ENCODE measurements around the gene PRPSAP2.
"Not testable (repeated sequence)": the region's sequence is repeated elsewhere in the genome, so short reads cannot be mapped to it uniquely, and the experiment has no call there.

Gene PRPSAP2

DNA sequence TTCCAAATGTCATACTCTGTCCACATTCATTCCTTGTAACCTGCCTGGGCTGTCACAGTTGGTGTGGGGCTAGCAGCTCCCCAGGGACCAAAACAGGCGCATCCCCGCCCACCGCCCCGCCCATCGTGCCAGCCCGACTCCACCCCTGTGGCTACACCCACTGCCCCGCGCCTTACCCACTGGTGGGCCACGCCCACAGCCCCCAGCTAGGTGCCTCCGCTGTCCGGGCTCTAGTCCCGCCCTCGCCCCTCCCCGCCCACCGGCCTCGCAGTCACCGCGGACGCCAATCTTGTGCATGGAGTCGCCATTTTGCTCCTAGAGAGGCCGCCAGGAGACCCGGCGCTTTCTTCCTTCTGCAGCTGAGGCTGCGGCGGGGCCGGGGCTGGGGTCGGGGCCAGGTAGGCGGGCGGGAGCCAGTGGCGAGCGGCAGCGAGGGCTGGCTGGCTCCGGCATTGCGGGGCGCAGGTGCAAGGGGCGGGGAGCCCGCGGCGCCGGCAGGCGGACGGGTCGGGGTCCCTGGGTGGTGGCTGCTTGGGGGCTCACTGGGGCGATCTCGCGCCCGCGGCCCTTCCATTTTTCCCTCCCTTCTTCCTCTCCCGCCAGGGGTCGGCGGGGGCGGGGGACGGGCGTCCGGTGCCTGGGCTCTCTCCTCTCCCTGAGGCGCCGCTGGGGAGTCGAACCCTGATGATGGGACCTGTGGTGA lies at the start of gene PRPSAP2:
Gene PRPSAP2 (plus strand): TSS at position 268 of the 703 bp plus-strand sequence. CDS start 7,703 bp downstream, outside the sequence.
- peak; percentile 92 for DNase-seq

DNA sequence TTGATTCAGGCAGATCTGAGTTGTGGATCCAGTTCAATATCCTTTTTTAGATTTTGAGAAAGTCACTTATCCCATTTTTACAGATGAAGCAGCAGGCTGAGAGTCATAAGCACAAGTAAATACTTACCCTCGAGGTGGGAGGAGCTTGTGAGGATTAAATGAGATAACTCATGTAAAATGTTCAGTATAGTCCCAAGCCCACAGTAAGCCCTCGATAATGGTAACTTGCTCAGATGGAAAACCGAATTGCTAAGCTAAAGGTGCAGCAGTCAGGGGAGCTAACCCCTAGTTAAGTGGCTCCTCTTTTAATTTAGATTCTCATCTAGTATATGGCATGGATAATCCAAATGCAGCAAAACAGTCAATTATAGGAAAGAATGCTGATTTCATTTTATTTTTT lies 42.0 kb upstream of the PRPSAP2 start:
- not testable (repeated sequence) for DNase-seq

DNA sequence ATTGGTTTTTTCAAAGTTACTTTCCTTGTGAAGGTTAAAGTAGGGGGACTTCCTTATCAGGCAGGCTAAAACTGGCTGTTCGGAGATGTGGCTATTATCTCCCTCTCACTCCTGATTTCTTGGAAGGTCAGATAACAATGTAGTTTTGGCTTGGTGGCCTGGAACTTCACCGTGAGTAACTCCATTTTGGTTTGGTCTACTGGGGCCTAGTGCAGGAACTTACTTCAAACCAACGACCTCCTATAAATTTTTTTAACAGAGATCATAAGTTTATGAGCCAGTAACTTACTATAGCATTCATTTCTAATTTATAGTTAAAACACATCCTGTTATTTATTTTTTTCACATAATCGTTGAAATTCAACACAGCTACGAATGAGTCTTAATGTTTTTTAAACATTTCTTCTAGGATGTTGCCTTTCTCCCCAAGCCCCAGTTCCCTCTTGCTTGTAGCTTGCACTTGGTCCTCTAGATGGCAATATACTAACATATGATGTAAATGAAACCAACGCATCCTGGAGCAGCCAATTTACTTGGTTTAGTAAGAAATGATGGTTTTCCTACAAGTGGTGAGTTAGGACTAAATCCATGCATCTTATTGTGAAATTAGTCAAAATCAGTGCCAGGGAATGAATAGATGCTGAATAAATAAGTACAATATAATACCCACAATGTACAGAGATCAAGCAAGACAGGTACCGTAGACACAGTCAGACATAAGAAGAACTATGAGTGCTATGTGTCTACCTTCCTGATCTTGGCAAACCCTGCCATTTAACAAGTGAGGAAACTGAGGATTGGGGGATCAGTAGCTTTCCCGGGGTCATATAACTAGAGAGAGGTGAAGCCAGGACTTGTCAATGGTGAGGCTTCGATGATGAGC lies 41.2 kb upstream of the PRPSAP2 start:
- DNase-seq: peak; percentile 74

DNA sequence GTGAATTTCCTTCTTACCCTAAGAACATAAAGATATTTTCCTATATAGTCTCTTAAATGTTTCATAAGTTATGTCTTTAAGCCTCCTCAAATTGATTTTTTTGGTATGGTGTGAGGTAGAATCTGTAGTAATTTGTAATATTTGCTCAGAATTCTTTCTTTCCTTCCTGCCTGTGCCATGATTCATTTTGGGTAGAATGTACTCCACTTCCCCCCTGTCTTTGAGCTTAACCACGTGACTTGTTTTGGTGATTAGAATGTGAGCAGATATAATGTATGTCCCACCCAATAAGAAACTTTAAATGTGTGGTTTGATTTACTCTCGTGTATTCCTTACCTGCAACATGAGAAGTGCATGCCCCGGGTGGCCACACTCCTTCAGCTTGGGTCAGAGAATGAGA lies 36.5 kb upstream of the PRPSAP2 start:
- DNase-seq: not testable (repeated sequence)

DNA sequence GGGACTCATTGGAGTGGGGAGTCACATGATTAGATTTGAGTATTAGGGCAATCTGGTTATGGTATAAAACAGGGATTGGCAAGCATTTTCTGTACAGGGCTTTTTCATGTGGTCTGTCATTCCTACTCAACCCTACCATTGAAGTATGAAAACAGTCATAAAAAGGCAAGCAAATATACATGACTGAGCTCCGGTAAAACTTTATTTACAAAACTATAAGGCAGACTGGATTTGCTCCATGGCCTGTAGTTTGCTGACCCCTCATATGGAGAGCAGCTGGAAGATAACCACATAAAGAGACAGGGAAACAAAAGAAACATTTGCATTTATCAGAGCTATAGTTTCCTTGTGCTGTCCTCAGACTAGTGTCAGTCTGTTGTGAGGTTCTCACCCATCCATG lies 30.3 kb upstream of the PRPSAP2 start:
- DNase-seq: not testable (repeated sequence)

- no peak for DNase-seq
These were observed 9.4 kb upstream of the PRPSAP2 start for GRCh38 chr17:18848501-18848900.

- no peak for DNase-seq
These were observed 7.3 kb upstream of the PRPSAP2 start for GRCh38 chr17:18850679-18851078.

GRCh38 chr17:18851201-18851600 lies 6.7 kb upstream of the PRPSAP2 start:
- DNase-seq: no peak

DNA sequence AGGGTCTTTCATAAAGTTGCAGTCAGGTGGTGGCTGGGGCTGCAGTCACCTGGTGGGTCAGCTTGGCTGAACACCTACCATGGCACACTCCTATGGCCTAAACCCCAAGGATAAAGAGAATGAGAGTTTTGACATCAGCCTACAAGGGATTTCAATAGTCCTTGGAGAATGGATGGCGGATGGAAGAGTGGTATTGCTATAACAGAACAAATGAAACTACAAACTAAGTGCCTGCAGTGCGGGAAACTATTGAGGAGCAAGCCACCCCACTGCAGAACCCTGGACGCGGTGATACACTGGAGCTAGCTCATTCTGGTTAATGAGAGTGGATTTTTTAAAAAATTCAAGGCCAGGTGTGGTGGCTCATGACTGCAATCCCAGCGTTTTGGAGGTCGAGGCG lies 3.0 kb upstream of the PRPSAP2 start:
- DNase-seq: no peak

DNA sequence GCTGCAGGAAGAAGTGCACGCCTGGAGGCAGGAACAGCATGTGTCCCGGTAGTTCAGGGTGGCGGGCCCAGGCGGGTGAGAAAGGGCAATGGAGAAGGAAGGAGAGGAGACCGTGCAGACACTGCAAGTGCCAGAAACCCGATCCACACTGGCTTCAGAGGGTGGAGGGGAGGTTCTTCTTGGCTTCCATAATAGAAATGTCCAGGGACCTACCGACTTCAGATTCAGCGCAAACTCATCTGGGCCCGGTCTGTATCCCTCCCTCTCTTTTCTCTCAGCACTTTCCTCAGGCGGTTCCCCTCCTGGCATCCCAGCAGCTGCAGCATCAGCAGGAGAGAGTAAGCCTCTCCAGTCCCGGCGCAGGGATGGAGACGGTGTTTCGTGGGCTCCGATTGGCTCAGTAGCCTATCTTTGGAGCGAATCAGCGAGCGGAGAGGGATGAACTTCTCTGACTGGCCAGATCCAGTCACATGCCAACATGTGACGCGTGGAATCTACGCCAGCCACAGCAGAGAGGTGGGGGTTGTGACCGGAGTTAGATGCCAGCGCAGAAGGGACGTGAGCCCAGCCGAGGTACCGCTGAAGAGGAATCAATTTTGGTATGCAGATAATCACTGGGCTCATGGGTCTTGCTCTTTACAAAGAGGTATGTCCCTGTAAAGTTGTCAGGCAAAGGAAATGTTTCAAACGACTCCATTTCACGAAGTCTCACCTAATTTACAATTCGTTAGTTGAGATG lies 1.9 kb upstream of the PRPSAP2 start:
- peak; percentile 97 for DNase-seq

DNA sequence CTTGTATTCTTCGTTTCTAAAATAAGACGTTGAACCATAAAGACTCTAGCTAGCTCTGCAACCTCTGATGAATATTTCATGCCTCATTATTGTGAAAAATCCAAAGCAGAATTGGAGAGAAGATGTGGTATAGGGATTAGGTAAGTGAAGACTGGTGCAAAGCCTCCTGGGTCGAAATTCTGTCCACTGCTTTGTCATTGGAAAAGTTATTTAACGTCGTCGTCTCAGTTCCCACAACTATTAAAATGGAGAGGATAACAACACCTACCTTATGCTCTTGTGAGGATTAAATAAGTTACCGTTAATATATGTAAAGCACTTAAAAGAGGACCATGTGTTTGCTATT lies 1.4 kb upstream of the PRPSAP2 start:
- no peak for DNase-seq

GRCh38 chr17:18858567-18859245 lies 775 bp downstream of the PRPSAP2 start:
- DNase-seq: peak; percentile 20

DNA sequence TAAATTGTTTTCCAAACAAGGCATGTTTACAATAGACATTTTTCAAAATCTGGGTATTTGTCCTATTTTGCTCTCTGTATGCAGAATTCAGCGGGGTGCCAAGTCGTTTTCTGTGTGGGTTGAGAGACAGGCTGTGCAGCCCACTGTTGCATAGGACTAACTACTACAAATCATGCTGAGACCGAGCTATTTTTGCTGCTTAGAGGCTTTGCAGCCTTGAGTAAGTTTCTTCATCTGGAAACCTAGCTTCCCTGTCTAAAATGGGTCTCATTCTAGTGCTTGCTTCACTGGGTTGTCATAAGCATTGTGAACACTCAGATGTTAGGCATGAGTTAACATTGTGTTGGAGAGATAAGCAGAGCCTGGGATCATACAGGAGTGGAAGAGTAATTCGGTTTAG lies 1.3 kb downstream of the PRPSAP2 start:
- DNase-seq: no peak

- DNase-seq: no peak
These were observed 2.4 kb downstream of the PRPSAP2 start for GRCh38 chr17:18860161-18860972.

DNA sequence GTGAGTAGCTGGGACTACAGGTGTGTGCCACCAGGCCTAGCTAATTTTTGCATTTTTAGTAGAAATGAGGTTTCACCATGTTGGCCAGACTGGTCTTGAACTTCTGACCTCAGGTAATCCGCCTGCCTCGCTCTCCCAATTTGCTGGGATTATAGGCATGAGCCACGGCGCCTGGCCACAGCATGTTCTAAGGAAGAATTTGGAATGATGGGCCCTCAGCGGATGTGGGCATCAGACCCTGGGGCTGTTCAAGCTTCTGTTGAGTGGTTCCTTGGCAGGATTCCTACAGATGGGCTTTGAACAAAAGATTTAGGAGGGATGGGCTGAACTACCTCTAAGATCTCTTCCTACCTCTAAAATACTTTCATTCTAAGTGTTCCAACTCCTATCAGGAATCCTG lies 4.1 kb downstream of the PRPSAP2 start:
- DNase-seq: no peak

- not testable (repeated sequence) for DNase-seq
These were observed 7.1 kb downstream of the PRPSAP2 start for GRCh38 chr17:18864996-18865395.

GRCh38 chr17:18866866-18867813 lies 9.2 kb downstream of the PRPSAP2 start:
- DNase-seq: no peak

- no peak for DNase-seq
These were observed 19.2 kb downstream of the PRPSAP2 start for GRCh38 chr17:18877104-18877645.

- no peak for DNase-seq
These were observed 30.9 kb downstream of the PRPSAP2 start for GRCh38 chr17:18888766-18889290.

DNA sequence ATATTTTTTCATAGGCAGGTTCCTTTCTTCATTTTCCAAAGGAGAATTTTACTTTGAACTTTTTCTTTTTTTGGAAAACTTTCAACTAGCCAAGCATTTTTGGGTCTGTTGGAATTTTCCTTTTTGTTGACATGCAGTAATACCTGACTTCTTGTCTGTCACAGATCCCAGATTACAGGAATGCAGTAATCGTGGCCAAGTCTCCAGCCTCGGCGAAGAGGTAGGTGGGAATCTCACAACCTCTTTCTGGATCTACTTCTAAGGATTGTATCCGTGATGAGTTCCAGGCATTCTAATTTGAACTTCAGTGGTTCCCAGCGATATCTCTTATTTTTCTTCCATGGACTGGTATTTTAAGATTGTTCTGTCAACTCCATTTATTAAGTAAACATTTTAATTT lies 31.7 kb downstream of the PRPSAP2 start:
- no peak for DNase-seq

Data from NCI-H1694 treated with DMSO at 0.1 percent for 48 hours (cell line).